WTC11 (cell line): ENCODE results near the gene BCL11B. TPM values are rescaled to one million over a fixed set of nuclear protein-coding genes. Genes with fewer than 3 reads are reported as not detected.

Experiments used
- ATAC-seq: fragments of 200-7000 bp; cut with Tn5 transposase; 2 replicates; pipeline ENCODE4 v1.10.0; 2021; ENCODE audit warnings: mild to moderate bottlenecking, moderate library complexity
- CTCF ChIA-PET: fragments of 300-600 bp; sonication (Branson Sonifier 250); formaldehyde crosslinking; loops from one replicate; lab custom pipeline; 2021; ENCODE audit warnings: antibody characterized with exemption; lab: Charles Lee
- POLR2A ChIA-PET: fragments of 350-600 bp; sonication (Branson Sonifier 250); formaldehyde crosslinking; loops from one replicate; lab custom pipeline; 2021; ENCODE audit warnings: antibody characterized with exemption; lab: Charles Lee
- DNase-seq: peaks from one replicate; pipeline ENCODE4 v3.0.0; 2021; ENCODE audit warnings: low spot score
- H3K27ac Mint-ChIP-seq: 2 replicates; pipeline ENCODE4 v1.8.0; 2021; ENCODE audit warnings: mixed read lengths
- H3K27me3 Mint-ChIP-seq: 2 replicates; pipeline ENCODE4 v1.8.0; 2021; ENCODE audit warnings: low read depth, mild to moderate bottlenecking, moderate library complexity, mixed read lengths
- H3K36me3 Mint-ChIP-seq: 2 replicates; pipeline ENCODE4 v1.8.0; 2021; ENCODE audit warnings: mixed read lengths
- H3K4me1 Mint-ChIP-seq: 2 replicates; pipeline ENCODE4 v1.8.0; 2022; ENCODE audit warnings: mixed read lengths
- H3K4me3 Mint-ChIP-seq: 2 replicates; pipeline ENCODE4 v1.8.0; 2021; ENCODE audit warnings: mild to moderate bottlenecking, moderate library complexity, mixed read lengths
- H3K9me3 Mint-ChIP-seq: 2 replicates; pipeline ENCODE4 v1.8.0; 2021; ENCODE audit warnings: mixed read lengths
- FOXK1 ChIP-seq: sonication (generic); formaldehyde crosslinking; IDR thresholded peaks from 2 replicates; pipeline ENCODE4 v1.8.0; 2022; ENCODE audit warnings: mild to moderate bottlenecking, moderate library complexity, missing genetic modification reagents
- HMGA2 ChIP-seq: fragments of 250-450 bp; sonication (Bioruptor Pico); IDR thresholded peaks from 2 replicates; pipeline ENCODE4 v1.4.0; 2021; ENCODE audit warnings: mild to moderate bottlenecking, moderate library complexity
- IRF2 ChIP-seq: sonication (generic); formaldehyde crosslinking; IDR thresholded peaks from 2 replicates; pipeline ENCODE4 v1.8.0; 2022; ENCODE audit warnings: low read depth, missing genetic modification reagents, borderline replicate concordance
- JUN ChIP-seq: sonication (generic); formaldehyde crosslinking; IDR thresholded peaks from 2 replicates; pipeline ENCODE4 v1.8.0; 2023; ENCODE audit warnings: mild to moderate bottlenecking, missing genetic modification reagents
- NFE2L1 ChIP-seq: sonication (generic); formaldehyde crosslinking; IDR thresholded peaks from 2 replicates; pipeline ENCODE4 v1.8.1; 2023; ENCODE audit warnings: missing genetic modification reagents
- OVOL2 ChIP-seq: fragments of 250-450 bp; sonication (Bioruptor Pico); IDR thresholded peaks from 2 replicates; pipeline ENCODE4 v1.9.0; 2021; ENCODE audit warnings: mild to moderate bottlenecking, borderline replicate concordance
- SOX15 ChIP-seq: fragments of 250-450 bp; sonication (Bioruptor Pico); IDR thresholded peaks from 2 replicates; pipeline ENCODE4 v1.9.0; 2021; ENCODE audit warnings: mild to moderate bottlenecking
- ZNF121 ChIP-seq: sonication (generic); formaldehyde crosslinking; IDR thresholded peaks from 2 replicates; pipeline ENCODE4 v1.8.0; 2023; ENCODE audit warnings: missing genetic modification reagents
- ZNF138 ChIP-seq: sonication (generic); formaldehyde crosslinking; conservative IDR thresholded peaks from 2 replicates; pipeline ENCODE4 v1.8.1; 2022; ENCODE audit warnings: mild to moderate bottlenecking, moderate library complexity, missing genetic modification reagents
- ZNF232 ChIP-seq: sonication (generic); formaldehyde crosslinking; IDR thresholded peaks from 2 replicates; pipeline ENCODE4 v1.8.0; 2022; ENCODE audit warnings: mild to moderate bottlenecking, missing genetic modification reagents
- ZNF423 ChIP-seq: fragments of 250-450 bp; sonication (Bioruptor Pico); IDR thresholded peaks from 2 replicates; pipeline ENCODE4 v2.1.2; 2022; ENCODE audit warnings: mild to moderate bottlenecking, moderate library complexity
- total RNA-seq: library from RNA; stranded (reverse); gene quantifications from 3 replicates; pipeline ENCODE4 v1.2.3, GENCODE V29; 2021
- TF ChIP-seq, protein P1 (sequence below): sonication (generic); formaldehyde crosslinking; IDR thresholded peaks from 2 replicates; pipeline ENCODE4 v1.8.1; 2023; ENCODE audit warnings: mild to moderate bottlenecking, missing genetic modification reagents
- TF ChIP-seq, protein P2 (sequence below): fragments of 250-450 bp; sonication (Bioruptor Pico); IDR thresholded peaks from 2 replicates; pipeline ENCODE4 v1.9.0; 2021; ENCODE audit warnings: mild to moderate bottlenecking, borderline replicate concordance
- TF ChIP-seq, protein P3 (sequence below): sonication (generic); formaldehyde crosslinking; IDR thresholded peaks from 2 replicates; pipeline ENCODE4 v1.8.0; 2023; ENCODE audit warnings: mild to moderate bottlenecking, missing genetic modification reagents
- TF ChIP-seq, protein P4 (sequence below): sonication (generic); formaldehyde crosslinking; IDR thresholded peaks from 2 replicates; pipeline ENCODE4 v1.8.1; 2023; ENCODE audit warnings: mild to moderate bottlenecking, missing genetic modification reagents, moderate library complexity
- TF ChIP-seq, protein P5 (sequence below): sonication (generic); formaldehyde crosslinking; IDR thresholded peaks from 2 replicates; pipeline ENCODE4 v1.8.0; 2023; ENCODE audit warnings: missing genetic modification reagents, mild to moderate bottlenecking, borderline replicate concordance
- TF ChIP-seq, protein P6 (sequence below): sonication (generic); formaldehyde crosslinking; IDR thresholded peaks from 2 replicates; pipeline ENCODE4 v1.8.1; 2023; ENCODE audit warnings: mild to moderate bottlenecking, missing genetic modification reagents, moderate library complexity

The BCL11B gene
- total RNA-seq, 1 experiment from 2014 or later = 9.1 TPM

DNA sequence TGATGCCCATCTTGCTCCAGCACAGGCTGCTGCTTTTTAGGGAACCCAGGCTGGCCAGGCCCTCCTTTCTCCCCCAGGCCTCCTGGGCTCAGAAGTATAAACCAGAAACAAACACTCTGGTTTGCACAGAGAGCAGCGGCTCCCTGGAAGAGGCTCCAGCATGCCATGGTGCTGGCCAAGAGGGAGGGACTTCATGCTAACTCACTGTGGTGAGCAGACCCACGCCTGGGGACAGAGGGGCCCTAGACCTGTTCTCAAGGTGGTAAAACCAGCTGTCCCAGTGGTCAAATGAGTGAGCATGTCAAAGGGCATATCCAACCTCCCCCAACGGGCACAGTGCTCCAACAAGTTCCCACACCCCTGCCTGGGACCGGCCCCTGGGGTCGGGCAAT is 15.5 kb downstream of the BCL11B start:
- H3K4me1 Mint-ChIP-seq = peaks cover 67% of the 10 kb centered on the region
- no peaks in the 10 kb centered on the region for H3K9me3 Mint-ChIP-seq
- TF ChIP-seq, protein P1, sequence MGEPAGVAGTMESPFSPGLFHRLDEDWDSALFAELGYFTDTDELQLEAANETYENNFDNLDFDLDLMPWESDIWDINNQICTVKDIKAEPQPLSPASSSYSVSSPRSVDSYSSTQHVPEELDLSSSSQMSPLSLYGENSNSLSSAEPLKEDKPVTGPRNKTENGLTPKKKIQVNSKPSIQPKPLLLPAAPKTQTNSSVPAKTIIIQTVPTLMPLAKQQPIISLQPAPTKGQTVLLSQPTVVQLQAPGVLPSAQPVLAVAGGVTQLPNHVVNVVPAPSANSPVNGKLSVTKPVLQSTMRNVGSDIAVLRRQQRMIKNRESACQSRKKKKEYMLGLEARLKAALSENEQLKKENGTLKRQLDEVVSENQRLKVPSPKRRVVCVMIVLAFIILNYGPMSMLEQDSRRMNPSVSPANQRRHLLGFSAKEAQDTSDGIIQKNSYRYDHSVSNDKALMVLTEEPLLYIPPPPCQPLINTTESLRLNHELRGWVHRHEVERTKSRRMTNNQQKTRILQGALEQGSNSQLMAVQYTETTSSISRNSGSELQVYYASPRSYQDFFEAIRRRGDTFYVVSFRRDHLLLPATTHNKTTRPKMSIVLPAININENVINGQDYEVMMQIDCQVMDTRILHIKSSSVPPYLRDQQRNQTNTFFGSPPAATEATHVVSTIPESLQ (CRISPR knock-in tag) = no peak
- TF ChIP-seq IRF2 (CRISPR knock-in tag) (no peak), NFE2L1 (no peak), ZNF423 (CRISPR knock-in tag) (no peak), SOX15 (CRISPR knock-in tag) (no peak), HMGA2 (no peak), OVOL2 (CRISPR knock-in tag) (no peak), JUN (CRISPR knock-in tag) (no peak), ZNF121 (CRISPR knock-in tag) (no peak), ZNF138 (no peak)
- TF ChIP-seq, protein P2, sequence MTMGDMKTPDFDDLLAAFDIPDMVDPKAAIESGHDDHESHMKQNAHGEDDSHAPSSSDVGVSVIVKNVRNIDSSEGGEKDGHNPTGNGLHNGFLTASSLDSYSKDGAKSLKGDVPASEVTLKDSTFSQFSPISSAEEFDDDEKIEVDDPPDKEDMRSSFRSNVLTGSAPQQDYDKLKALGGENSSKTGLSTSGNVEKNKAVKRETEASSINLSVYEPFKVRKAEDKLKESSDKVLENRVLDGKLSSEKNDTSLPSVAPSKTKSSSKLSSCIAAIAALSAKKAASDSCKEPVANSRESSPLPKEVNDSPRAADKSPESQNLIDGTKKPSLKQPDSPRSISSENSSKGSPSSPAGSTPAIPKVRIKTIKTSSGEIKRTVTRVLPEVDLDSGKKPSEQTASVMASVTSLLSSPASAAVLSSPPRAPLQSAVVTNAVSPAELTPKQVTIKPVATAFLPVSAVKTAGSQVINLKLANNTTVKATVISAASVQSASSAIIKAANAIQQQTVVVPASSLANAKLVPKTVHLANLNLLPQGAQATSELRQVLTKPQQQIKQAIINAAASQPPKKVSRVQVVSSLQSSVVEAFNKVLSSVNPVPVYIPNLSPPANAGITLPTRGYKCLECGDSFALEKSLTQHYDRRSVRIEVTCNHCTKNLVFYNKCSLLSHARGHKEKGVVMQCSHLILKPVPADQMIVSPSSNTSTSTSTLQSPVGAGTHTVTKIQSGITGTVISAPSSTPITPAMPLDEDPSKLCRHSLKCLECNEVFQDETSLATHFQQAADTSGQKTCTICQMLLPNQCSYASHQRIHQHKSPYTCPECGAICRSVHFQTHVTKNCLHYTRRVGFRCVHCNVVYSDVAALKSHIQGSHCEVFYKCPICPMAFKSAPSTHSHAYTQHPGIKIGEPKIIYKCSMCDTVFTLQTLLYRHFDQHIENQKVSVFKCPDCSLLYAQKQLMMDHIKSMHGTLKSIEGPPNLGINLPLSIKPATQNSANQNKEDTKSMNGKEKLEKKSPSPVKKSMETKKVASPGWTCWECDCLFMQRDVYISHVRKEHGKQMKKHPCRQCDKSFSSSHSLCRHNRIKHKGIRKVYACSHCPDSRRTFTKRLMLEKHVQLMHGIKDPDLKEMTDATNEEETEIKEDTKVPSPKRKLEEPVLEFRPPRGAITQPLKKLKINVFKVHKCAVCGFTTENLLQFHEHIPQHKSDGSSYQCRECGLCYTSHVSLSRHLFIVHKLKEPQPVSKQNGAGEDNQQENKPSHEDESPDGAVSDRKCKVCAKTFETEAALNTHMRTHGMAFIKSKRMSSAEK (CRISPR knock-in tag) = no peak
- TF ChIP-seq, protein P3, sequence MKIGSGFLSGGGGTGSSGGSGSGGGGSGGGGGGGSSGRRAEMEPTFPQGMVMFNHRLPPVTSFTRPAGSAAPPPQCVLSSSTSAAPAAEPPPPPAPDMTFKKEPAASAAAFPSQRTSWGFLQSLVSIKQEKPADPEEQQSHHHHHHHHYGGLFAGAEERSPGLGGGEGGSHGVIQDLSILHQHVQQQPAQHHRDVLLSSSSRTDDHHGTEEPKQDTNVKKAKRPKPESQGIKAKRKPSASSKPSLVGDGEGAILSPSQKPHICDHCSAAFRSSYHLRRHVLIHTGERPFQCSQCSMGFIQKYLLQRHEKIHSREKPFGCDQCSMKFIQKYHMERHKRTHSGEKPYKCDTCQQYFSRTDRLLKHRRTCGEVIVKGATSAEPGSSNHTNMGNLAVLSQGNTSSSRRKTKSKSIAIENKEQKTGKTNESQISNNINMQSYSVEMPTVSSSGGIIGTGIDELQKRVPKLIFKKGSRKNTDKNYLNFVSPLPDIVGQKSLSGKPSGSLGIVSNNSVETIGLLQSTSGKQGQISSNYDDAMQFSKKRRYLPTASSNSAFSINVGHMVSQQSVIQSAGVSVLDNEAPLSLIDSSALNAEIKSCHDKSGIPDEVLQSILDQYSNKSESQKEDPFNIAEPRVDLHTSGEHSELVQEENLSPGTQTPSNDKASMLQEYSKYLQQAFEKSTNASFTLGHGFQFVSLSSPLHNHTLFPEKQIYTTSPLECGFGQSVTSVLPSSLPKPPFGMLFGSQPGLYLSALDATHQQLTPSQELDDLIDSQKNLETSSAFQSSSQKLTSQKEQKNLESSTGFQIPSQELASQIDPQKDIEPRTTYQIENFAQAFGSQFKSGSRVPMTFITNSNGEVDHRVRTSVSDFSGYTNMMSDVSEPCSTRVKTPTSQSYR (CRISPR knock-in tag) = no peak
- TF ChIP-seq, protein P4, sequence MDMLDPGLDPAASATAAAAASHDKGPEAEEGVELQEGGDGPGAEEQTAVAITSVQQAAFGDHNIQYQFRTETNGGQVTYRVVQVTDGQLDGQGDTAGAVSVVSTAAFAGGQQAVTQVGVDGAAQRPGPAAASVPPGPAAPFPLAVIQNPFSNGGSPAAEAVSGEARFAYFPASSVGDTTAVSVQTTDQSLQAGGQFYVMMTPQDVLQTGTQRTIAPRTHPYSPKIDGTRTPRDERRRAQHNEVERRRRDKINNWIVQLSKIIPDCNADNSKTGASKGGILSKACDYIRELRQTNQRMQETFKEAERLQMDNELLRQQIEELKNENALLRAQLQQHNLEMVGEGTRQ (CRISPR knock-in tag) = no peak
- H3K36me3 Mint-ChIP-seq = no peaks in the 10 kb centered on the region; the same call in 1 of the 2 replicates
- ATAC-seq (no peak), DNase-seq (no peak)
- H3K27ac Mint-ChIP-seq = no peak overlapping the region
- ChIA-PET CTCF (no interaction called here), POLR2A (no interaction called here)
- H3K27me3 Mint-ChIP-seq = no peaks in the 10 kb centered on the region
- no peak overlapping the region for H3K4me3 Mint-ChIP-seq

DNA sequence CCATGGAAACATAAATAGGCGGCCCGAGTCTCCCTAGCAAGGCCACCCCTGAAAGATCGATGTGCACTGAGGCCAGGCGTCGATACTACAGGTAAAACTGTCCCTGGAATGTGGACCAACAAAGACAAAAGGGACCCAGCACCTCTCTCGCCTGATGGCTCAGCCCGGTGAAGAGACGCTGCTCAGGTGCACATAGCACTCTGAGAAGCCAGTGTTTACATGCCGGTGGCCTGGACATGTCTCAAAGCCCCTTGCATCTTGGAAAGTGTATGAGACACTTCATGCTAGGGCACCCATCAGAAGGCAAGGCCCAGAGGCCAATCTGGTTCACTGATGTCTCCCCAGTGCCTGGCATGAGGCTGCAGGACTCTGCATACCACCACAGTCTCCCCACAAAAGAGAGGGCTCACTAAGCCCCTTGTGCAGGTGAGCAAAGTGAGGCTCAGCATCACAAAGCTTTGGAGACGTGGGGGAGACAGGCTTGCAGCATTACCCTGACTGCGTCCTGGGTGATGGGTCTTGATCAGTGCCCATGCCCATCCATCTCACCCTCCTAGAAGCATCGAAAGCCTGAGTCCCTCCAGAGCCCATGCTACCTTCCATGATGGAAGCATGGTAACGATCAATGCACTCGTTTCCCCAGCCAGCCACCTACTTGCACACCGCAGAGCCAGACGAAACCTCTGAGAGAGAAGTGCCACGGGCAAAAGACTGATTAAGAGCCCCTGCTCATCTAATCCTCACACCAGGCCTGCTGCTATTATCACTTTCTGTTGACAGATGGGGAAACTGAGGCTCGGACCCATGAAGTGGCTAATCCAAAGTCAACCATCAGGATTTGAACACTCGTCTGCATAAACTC is 16.1 kb downstream of the BCL11B start:
- H3K27me3 Mint-ChIP-seq = no peaks in the 10 kb centered on the region
- H3K36me3 Mint-ChIP-seq = no peaks in the 10 kb centered on the region; the same call in 1 of the 2 replicates
- H3K9me3 Mint-ChIP-seq = no peaks in the 10 kb centered on the region
- H3K4me3 Mint-ChIP-seq = no peak overlapping the region
- ATAC-seq = no peak
- CTCF ChIA-PET = interaction anchor here (1.6 kb wide), 1 partner anchor 64 kb away, joined by 4 read pairs; no protein-coding TSS in a partner anchor
- peak overlapping the region; percentile 25 for H3K27ac Mint-ChIP-seq
- POLR2A ChIA-PET = no interaction called here
- DNase-seq = no peak
- peaks cover 65% of the 10 kb centered on the region for H3K4me1 Mint-ChIP-seq
- TF ChIP-seq, protein P5, sequence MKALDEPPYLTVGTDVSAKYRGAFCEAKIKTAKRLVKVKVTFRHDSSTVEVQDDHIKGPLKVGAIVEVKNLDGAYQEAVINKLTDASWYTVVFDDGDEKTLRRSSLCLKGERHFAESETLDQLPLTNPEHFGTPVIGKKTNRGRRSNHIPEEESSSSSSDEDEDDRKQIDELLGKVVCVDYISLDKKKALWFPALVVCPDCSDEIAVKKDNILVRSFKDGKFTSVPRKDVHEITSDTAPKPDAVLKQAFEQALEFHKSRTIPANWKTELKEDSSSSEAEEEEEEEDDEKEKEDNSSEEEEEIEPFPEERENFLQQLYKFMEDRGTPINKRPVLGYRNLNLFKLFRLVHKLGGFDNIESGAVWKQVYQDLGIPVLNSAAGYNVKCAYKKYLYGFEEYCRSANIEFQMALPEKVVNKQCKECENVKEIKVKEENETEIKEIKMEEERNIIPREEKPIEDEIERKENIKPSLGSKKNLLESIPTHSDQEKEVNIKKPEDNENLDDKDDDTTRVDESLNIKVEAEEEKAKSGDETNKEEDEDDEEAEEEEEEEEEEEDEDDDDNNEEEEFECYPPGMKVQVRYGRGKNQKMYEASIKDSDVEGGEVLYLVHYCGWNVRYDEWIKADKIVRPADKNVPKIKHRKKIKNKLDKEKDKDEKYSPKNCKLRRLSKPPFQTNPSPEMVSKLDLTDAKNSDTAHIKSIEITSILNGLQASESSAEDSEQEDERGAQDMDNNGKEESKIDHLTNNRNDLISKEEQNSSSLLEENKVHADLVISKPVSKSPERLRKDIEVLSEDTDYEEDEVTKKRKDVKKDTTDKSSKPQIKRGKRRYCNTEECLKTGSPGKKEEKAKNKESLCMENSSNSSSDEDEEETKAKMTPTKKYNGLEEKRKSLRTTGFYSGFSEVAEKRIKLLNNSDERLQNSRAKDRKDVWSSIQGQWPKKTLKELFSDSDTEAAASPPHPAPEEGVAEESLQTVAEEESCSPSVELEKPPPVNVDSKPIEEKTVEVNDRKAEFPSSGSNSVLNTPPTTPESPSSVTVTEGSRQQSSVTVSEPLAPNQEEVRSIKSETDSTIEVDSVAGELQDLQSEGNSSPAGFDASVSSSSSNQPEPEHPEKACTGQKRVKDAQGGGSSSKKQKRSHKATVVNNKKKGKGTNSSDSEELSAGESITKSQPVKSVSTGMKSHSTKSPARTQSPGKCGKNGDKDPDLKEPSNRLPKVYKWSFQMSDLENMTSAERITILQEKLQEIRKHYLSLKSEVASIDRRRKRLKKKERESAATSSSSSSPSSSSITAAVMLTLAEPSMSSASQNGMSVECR (CRISPR knock-in tag) = no peak
- no peak for TF ChIP-seq FOXK1
- TF ChIP-seq, protein P6, sequence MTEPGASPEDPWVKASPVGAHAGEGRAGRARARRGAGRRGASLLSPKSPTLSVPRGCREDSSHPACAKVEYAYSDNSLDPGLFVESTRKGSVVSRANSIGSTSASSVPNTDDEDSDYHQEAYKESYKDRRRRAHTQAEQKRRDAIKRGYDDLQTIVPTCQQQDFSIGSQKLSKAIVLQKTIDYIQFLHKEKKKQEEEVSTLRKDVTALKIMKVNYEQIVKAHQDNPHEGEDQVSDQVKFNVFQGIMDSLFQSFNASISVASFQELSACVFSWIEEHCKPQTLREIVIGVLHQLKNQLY (CRISPR knock-in tag) = no peak
- TF ChIP-seq ZNF232 = no peak
